ENCODE data around the gene NAA10.

Gene NAA10

GRCh38 chrX:153889123-153889522, 45.7 kb downstream of the NAA10 start:
- Histone ChIP-seq H3K9ac (ENCODE audit: low read depth, low read length) (no peak overlapping the region), H3K4me1 (ENCODE audit: insufficient read depth, low read length) (peaks cover 30% of the 10 kb centered on the region), H3K9me3 (ENCODE audit: control insufficient read depth, insufficient read depth, low read length) (no peaks in the 10 kb centered on the region), H3K36me3 (ENCODE audit: insufficient read depth, low read length) (no peaks in the 10 kb centered on the region)

GRCh38 chrX:153888344-153888743, 46.5 kb downstream of the NAA10 start:
- no peaks in the 10 kb centered on the region for H3K36me3 ChIP-seq (ENCODE audit: insufficient read depth, low read length)
- H3K9ac ChIP-seq (ENCODE audit: low read depth, low read length) = no peak overlapping the region
- H3K4me1 ChIP-seq (ENCODE audit: insufficient read depth, low read length) = peaks cover 37% of the 10 kb centered on the region
- no peaks in the 10 kb centered on the region for H3K9me3 ChIP-seq (ENCODE audit: control insufficient read depth, insufficient read depth, low read length)

GRCh38 chrX:153887385-153887784, 47.5 kb downstream of the NAA10 start:
- Histone ChIP-seq H3K9me3 (ENCODE audit: control insufficient read depth, insufficient read depth, low read length) (no peaks in the 10 kb centered on the region), H3K9ac (ENCODE audit: low read depth, low read length) (peak overlapping the region; percentile 56; the same call in 1 of the 2 replicates), H3K4me1 (ENCODE audit: insufficient read depth, low read length) (peaks cover 39% of the 10 kb centered on the region), H3K36me3 (ENCODE audit: insufficient read depth, low read length) (no peaks in the 10 kb centered on the region)

- H3K9ac ChIP-seq (ENCODE audit: low read depth, low read length) = peak overlapping the region; percentile 56
- no peaks in the 10 kb centered on the region for H3K36me3 ChIP-seq (ENCODE audit: insufficient read depth, low read length)
- H3K9me3 ChIP-seq (ENCODE audit: control insufficient read depth, insufficient read depth, low read length) = no peaks in the 10 kb centered on the region
- peaks cover 37% of the 10 kb centered on the region for H3K4me1 ChIP-seq (ENCODE audit: insufficient read depth, low read length)
Measured at GRCh38 chrX:153886915-153887314, 47.9 kb downstream of the NAA10 start.

- Histone ChIP-seq H3K9me3 (ENCODE audit: control insufficient read depth, insufficient read depth, low read length) (no peaks in the 10 kb centered on the region), H3K4me1 (ENCODE audit: insufficient read depth, low read length) (peaks cover 43% of the 10 kb centered on the region), H3K36me3 (ENCODE audit: insufficient read depth, low read length) (no peaks in the 10 kb centered on the region), H3K9ac (ENCODE audit: low read depth, low read length) (peak within 1 kb of the TSS; percentile 63)
Measured at GRCh38 chrX:153885968-153886903, 48.6 kb downstream of the NAA10 start, which contains the start of gene L1CAM. TSS of gene L1CAM (minus strand) at chrX:153886173. CDS start at chrX:153875836, 10,337 bp downstream.

- peaks cover 52% of the 10 kb centered on the region for H3K4me1 ChIP-seq (ENCODE audit: insufficient read depth, low read length)
- H3K9ac ChIP-seq (ENCODE audit: low read depth, low read length) = peak overlapping the region; percentile 63
- H3K9me3 ChIP-seq (ENCODE audit: control insufficient read depth, insufficient read depth, low read length) = no peaks in the 10 kb centered on the region
- H3K36me3 ChIP-seq (ENCODE audit: insufficient read depth, low read length) = no peaks in the 10 kb centered on the region
Measured at GRCh38 chrX:153885208-153885787, 49.5 kb downstream of the NAA10 start.

- Histone ChIP-seq H3K9ac (ENCODE audit: low read depth, low read length) (peak overlapping the region; percentile 63; the same call in 1 of the 2 replicates), H3K36me3 (ENCODE audit: insufficient read depth, low read length) (no peaks in the 10 kb centered on the region), H3K4me1 (ENCODE audit: insufficient read depth, low read length) (peaks cover 55% of the 10 kb centered on the region), H3K9me3 (ENCODE audit: control insufficient read depth, insufficient read depth, low read length) (no peaks in the 10 kb centered on the region)
Measured at GRCh38 chrX:153884590-153884989, 50.2 kb downstream of the NAA10 start.

- H3K9ac ChIP-seq (ENCODE audit: low read depth, low read length) = no peak overlapping the region
- no peaks in the 10 kb centered on the region for H3K36me3 ChIP-seq (ENCODE audit: insufficient read depth, low read length)
- H3K4me1 ChIP-seq (ENCODE audit: insufficient read depth, low read length) = peaks cover 55% of the 10 kb centered on the region
- H3K9me3 ChIP-seq (ENCODE audit: control insufficient read depth, insufficient read depth, low read length) = no peaks in the 10 kb centered on the region
Measured at GRCh38 chrX:153884136-153884535, 50.7 kb downstream of the NAA10 start.

GRCh38 chrX:153883163-153883843, 51.5 kb downstream of the NAA10 start:
- Histone ChIP-seq H3K9ac (ENCODE audit: low read depth, low read length) (no peak overlapping the region), H3K9me3 (ENCODE audit: control insufficient read depth, insufficient read depth, low read length) (no peaks in the 10 kb centered on the region), H3K4me1 (ENCODE audit: insufficient read depth, low read length) (peaks cover 58% of the 10 kb centered on the region), H3K36me3 (ENCODE audit: insufficient read depth, low read length) (no peaks in the 10 kb centered on the region)

GRCh38 chrX:153882557-153882956, 52.3 kb downstream of the NAA10 start:
- H3K4me1 ChIP-seq (ENCODE audit: insufficient read depth, low read length) = peaks cover 63% of the 10 kb centered on the region
- no peak overlapping the region for H3K9ac ChIP-seq (ENCODE audit: low read depth, low read length)
- H3K9me3 ChIP-seq (ENCODE audit: control insufficient read depth, insufficient read depth, low read length) = no peaks in the 10 kb centered on the region
- H3K36me3 ChIP-seq (ENCODE audit: insufficient read depth, low read length) = no peaks in the 10 kb centered on the region

- Histone ChIP-seq H3K4me1 (ENCODE audit: insufficient read depth, low read length) (peaks cover 59% of the 10 kb centered on the region), H3K9me3 (ENCODE audit: control insufficient read depth, insufficient read depth, low read length) (no peaks in the 10 kb centered on the region), H3K36me3 (ENCODE audit: insufficient read depth, low read length) (no peaks in the 10 kb centered on the region), H3K9ac (ENCODE audit: low read depth, low read length) (no peak overlapping the region)
Measured at GRCh38 chrX:153882086-153882498, 52.7 kb downstream of the NAA10 start.

GRCh38 chrX:153881281-153881680, 53.6 kb downstream of the NAA10 start:
- Histone ChIP-seq H3K9me3 (ENCODE audit: control insufficient read depth, insufficient read depth, low read length) (no peaks in the 10 kb centered on the region), H3K4me1 (ENCODE audit: insufficient read depth, low read length) (peaks cover 57% of the 10 kb centered on the region), H3K36me3 (ENCODE audit: insufficient read depth, low read length) (no peaks in the 10 kb centered on the region), H3K9ac (ENCODE audit: low read depth, low read length) (no peak overlapping the region)

- no peaks in the 10 kb centered on the region for H3K36me3 ChIP-seq (ENCODE audit: insufficient read depth, low read length)
- peaks cover 60% of the 10 kb centered on the region for H3K4me1 ChIP-seq (ENCODE audit: insufficient read depth, low read length)
- no peaks in the 10 kb centered on the region for H3K9me3 ChIP-seq (ENCODE audit: control insufficient read depth, insufficient read depth, low read length)
- no peak overlapping the region for H3K9ac ChIP-seq (ENCODE audit: low read depth, low read length)
Measured at GRCh38 chrX:153880440-153880815, 54.4 kb downstream of the NAA10 start.

GRCh38 chrX:153879741-153880439, 54.9 kb downstream of the NAA10 start:
- H3K9me3 ChIP-seq (ENCODE audit: control insufficient read depth, insufficient read depth, low read length) = no peaks in the 10 kb centered on the region
- peaks cover 59% of the 10 kb centered on the region for H3K4me1 ChIP-seq (ENCODE audit: insufficient read depth, low read length)
- no peak overlapping the region for H3K9ac ChIP-seq (ENCODE audit: low read depth, low read length)
- H3K36me3 ChIP-seq (ENCODE audit: insufficient read depth, low read length) = no peaks in the 10 kb centered on the region

Data from ES-I3 (cell line).